ENCODE results near the gene TRPM3.

DNA sequence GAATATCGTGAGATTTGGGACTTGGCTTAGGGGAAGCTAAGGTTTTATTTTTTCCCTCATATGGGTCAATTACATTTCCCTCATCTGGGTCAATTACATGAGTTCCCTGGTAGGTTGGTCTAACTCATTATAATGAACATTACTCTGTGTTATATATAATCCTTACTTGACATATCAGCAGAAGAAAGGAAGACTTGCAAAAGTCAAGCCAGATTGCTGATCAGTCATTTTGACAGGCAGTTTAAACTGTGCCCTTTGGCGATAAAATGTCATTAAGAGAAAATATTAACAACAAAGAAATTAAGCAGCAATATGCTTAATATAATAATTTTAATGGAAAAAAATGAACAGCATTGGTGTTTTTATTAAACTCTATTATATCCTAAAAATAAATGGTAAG lies 23.1 kb upstream of the TRPM3 start:
- TF ChIP-seq, protein P1, sequence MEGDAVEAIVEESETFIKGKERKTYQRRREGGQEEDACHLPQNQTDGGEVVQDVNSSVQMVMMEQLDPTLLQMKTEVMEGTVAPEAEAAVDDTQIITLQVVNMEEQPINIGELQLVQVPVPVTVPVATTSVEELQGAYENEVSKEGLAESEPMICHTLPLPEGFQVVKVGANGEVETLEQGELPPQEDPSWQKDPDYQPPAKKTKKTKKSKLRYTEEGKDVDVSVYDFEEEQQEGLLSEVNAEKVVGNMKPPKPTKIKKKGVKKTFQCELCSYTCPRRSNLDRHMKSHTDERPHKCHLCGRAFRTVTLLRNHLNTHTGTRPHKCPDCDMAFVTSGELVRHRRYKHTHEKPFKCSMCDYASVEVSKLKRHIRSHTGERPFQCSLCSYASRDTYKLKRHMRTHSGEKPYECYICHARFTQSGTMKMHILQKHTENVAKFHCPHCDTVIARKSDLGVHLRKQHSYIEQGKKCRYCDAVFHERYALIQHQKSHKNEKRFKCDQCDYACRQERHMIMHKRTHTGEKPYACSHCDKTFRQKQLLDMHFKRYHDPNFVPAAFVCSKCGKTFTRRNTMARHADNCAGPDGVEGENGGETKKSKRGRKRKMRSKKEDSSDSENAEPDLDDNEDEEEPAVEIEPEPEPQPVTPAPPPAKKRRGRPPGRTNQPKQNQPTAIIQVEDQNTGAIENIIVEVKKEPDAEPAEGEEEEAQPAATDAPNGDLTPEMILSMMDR (IDR thresholded peaks at IDR 0.05; ENCODE audit: low read depth, low read length), result no peak
- TF ChIP-seq EZH2phosphoT487 (IDR thresholded peaks at IDR 0.05; ENCODE audit: low read depth), result no peak

Measured in OCI-LY3 (cell line).